Measurements from ENCODE around the gene NECTIN1.

The NECTIN1 gene

DNA sequence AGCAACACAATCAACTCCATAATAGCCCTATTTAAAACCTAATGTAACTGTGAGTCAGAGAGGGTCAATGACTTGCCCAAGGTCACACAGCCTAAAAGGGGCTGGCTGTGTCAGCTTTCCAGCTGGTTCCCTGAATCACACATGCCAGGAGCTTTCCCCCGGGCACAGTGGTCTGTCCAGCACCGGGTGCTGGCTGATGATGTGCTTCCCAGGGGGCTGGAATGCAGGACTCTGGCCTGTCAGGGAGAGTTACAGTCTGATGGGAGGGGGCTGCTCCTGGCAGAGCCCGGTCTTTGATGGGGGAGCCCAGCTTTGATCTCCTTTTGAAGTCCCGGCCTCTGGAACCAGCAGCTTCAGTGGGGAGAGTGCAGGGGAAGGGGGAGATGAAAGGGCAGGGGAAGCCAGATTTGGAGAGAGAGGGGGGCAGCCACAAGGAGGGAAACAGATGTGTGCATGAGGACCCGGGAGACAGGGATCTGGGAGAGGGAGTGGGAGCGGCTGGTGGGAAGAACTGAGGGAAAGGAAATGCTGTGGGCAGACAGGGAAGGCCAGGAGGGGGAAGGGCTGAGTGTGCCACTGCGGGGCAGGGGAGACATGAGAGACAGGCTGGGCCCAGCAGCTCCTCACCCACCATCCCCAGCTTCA lies 102.7 kb downstream of the NECTIN1 start:
- no peak for DNase-seq
- TF ChIP-seq GATA1 (IDR thresholded peaks at IDR 0.05; ENCODE audit: low read depth, low read length): no peak
- no peak for TF ChIP-seq POLR2A (IDR thresholded peaks at IDR 0.05; ENCODE audit: low read length)

DNA sequence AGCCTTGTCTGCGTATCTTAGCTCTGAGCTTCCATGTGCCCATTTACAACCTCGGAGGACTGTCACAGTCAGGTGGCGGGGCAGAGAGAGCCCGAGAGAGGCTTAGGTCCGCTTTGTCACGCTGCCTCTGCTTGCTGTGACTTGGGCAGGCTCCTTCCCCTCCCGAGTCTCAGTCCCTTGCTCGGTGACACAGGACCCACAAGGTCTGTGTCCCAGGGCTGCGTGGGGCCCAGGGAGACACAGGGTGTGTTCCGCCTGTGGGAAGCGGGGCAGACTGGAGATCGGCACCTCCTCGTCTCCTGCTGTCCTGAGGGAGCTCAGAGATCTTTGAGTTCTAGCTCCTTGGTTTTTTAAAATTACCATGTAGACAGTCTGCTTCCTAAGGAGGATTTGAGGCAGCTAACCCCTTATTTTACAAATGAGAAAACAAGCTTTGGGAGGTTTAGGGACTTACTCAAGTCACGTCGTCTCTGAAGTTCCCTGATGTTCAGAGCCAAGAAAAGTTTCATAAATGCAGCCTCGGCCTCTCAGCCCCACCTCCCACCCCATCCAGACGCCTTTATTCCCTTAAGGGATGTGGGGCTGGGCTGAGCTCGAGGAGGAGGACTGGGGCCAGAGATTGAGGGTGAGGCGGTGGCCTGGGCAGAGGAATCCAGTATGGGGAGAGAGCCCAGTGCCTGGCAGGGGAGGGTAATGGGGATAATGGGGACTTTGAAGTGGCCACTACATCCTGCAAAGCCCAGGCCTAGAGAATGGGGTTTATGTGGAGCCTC lies 103.6 kb downstream of the NECTIN1 start:
- DNase-seq: no peak
- TF ChIP-seq GATA1 (IDR thresholded peaks at IDR 0.05; ENCODE audit: low read depth, low read length): no peak
- TF ChIP-seq POLR2A (IDR thresholded peaks at IDR 0.05; ENCODE audit: low read length): no peak

DNA sequence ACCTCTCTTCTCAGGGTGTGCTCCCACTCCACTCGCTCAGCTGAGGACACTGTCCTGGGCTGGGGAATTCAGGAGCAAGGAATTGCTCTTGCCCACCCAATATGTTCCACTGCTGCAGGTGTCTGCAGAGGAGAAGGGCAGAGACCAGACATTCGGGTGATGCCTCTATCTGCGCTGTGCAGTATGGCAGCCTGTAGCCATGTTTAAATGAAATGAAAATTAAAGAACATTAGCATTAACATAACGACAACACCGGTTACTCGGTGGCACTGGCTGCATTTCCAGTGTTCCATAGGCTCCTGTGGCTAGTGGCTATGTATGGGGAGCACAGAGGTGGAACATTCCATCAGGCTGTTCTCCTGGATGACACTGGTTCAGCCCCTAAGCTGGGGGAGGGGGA lies 104.4 kb downstream of the NECTIN1 start:
- TF ChIP-seq POLR2A (IDR thresholded peaks at IDR 0.05; ENCODE audit: low read length) (no peak), GATA1 (IDR thresholded peaks at IDR 0.05; ENCODE audit: low read depth, low read length) (no peak)
- no peak for DNase-seq

DNA sequence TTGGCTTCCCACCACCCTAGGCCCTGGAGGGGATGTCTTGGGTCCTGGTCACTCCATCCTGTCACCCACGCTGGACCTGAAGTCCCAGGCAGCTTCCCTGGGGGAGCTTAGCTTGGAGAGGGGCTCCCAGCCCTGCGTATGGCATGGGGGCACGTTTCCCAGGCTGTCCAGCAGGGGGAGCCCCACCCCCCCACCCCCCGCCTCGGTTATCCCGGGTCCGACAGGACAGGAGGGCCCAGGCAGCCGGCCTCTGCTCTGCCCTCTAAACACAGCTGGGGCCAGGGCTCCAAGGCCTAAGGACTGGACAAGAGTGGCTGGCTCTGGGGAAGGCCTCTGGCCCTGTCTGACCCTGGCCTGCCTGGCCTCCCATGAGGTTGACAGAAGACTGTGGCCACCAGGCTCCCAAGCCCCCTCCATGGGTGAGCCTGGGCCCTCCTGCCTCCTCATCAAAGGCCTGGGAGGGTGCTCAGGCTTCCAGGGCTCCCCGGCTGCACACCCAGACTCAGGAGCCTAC lies 104.8 kb downstream of the NECTIN1 start:
- TF ChIP-seq GATA1 (IDR thresholded peaks at IDR 0.05; ENCODE audit: low read depth, low read length): no peak
- peak in 1 of 2 experiments; percentile 18 for DNase-seq

DNA sequence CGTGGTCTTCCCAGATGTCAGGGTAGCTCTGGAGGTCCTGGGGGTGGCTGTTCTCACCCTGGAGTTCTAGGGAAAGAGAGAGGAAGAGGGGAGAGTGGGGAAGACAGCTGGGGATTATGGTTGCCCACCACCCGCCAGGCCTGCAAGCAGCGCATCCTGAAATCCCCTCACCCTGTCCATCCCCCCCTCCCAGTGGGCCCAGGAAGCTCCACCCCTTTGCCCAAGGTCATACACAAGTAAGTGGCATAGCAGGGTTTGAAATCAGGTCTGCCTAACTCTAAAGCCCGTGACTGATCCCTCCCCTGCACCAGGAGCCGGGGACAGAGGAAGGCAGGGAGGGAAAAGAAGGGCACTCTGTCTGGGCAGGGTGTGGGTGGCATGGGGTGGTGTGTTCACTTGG lies 105.3 kb downstream of the NECTIN1 start:
- no peak for DNase-seq
- TF ChIP-seq GATA1 (IDR thresholded peaks at IDR 0.05; ENCODE audit: low read depth, low read length) (no peak), POLR2A (IDR thresholded peaks at IDR 0.05; ENCODE audit: low read length) (no peak)

DNA sequence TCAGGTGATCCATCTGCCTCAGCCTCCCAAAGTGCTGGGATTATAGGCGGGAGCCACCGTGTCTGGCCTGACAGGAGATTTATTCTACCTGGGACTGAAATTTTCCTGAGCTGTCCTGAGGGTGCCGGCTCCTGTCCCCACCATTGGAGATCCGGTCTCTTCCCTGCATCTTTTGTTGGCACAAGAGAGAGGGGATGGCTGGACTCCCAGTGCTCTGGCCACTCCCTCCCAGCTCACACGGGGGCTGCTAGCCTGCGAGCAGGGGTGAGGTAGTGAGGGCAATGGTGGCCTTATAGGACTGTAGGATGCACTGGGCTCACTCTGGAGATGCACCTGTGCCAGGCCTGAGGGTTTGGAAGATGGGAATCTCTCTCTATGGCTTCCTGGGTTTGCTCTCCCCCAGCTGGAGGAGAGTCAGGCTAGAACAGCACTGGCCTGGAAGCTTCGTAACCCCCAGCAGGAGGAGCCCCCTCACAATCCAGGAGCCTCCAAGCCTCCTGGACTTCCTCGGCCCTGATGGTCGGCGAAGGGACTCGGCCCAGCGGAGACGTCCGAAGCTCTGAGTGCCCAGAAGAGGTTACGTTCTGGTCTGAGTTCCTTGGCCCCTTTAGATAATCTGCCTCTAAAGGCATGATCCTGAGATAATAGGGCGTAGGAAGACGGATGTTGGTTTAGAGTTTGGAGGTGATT lies 106.4 kb downstream of the NECTIN1 start:
- no peak for TF ChIP-seq POLR2A (IDR thresholded peaks at IDR 0.05; ENCODE audit: low read length)
- TF ChIP-seq GATA1 (IDR thresholded peaks at IDR 0.05; ENCODE audit: low read depth, low read length): no peak
- DNase-seq: no peak

DNA sequence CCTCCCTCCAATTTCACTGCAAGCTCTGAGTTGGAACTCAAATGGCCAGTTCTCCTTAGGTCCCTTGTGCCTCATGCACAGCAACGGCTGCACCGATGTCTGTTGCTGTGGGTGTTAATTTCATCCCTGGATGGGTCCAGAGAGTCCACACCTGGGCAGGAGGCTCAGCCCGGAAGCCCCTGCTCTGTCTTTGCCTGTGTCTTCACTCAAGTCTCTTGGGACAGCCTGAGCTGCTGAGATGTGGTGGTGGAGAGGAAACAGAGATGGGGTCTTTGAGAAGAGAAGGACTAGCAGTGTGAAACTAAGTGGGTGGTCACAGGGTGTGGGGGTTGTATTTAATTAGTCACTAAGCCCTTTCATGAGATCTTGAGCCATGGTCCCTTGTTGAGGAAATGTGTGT lies 109.3 kb downstream of the NECTIN1 start:
- TF ChIP-seq GATA1 (IDR thresholded peaks at IDR 0.05; ENCODE audit: low read depth, low read length): no peak
- no peak for TF ChIP-seq POLR2A (IDR thresholded peaks at IDR 0.05; ENCODE audit: low read length)
- no peak for DNase-seq

DNA sequence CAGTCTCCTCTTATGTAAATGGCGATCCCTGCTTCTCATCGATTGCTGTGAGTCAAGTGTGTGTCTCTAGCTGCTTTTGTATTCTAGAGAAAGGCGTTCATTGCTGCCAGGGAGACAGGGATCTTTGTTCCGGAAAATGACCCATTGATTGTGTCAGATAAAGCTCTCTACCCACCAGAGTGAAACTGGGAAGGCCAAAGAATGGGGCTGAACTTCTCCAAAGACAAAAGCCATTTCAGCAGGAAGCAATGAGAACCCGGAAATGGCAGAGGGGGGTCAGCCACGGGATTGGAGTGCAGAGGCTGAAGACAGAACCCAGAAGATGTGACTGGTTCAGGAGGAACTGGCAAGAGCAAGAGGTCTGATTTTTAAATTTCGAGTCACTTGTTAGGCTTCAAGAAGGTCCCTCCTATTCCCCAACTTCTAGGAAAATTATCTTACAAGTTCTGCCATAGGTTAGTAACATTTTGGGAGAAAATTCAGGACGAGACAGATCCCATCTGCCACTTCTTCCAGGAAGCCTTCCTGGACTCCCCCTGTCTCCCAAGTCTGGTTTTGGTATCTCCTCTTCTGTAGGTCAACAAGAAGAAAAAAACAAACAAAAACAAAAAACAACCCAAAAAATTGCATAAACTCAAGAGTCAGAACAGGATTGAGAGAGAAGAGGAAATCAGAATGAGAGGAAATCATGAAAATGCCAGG lies 110.6 kb downstream of the NECTIN1 start:
- DNase-seq: no peak
- TF ChIP-seq POLR2A (IDR thresholded peaks at IDR 0.05; ENCODE audit: low read length) (no peak), GATA1 (IDR thresholded peaks at IDR 0.05; ENCODE audit: low read depth, low read length) (no peak)

DNA sequence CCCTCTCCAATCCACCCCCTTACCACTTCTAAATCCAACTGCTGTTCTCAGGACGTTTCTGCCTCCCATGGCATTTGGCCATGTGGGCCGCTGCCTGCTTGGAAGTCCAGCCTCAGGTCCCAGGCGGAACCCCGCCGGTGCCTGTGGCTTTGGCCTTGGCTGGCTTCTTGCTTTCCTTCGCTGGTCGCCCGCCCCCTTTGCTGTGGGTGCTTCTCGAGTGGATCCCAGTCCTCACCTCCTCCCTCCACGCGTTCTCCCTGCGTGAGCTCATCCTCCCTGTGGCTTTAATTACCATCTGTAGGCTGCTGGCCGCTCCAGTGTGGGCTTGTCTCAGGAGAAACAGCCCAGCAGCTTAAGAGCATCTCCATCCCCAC lies 111.7 kb downstream of the NECTIN1 start:
- no peak for TF ChIP-seq GATA1 (IDR thresholded peaks at IDR 0.05; ENCODE audit: low read depth, low read length)
- TF ChIP-seq POLR2A (IDR thresholded peaks at IDR 0.05; ENCODE audit: low read length): no peak
- no peak for DNase-seq

DNA sequence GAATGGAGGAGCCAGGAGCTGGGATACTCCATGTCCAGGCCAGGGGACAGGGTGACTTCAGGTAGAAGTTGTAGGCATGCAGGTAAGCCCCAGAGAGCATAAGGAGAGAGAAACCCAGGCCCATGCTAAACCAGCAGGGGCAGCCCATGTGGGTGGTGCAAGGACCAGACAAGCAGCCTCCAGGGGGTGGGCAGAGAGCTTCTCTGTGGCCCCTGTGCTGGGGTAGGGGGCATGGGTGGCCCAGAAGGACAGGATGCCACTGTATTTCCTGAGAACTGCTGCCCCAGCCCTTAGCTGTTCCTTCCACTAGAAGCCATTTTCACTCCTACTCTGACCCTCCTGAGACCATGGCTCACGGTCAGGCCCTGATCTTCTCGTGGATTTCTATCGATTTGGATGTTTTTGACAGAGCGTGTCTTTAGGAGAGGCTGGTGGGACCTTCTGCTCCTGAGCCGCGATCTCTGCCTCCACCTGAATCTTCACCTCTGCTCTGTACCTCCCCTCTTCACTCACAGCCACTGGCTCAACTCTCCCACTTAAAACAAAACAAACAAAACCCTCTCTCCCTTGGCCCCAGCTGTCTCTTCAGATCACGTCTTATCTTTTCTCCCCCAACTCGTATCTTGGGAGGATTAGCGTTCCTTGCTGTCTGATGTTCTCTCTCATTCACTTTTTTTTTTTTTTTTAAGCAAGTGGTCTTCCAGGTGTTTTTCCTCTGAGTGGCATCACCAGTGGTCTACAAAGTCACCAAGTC lies 112.2 kb downstream of the NECTIN1 start:
- TF ChIP-seq GATA1 (IDR thresholded peaks at IDR 0.05; ENCODE audit: low read depth, low read length) (no peak), POLR2A (IDR thresholded peaks at IDR 0.05; ENCODE audit: low read length) (no peak)
- DNase-seq: peak in 1 of 2 experiments; percentile 9

DNA sequence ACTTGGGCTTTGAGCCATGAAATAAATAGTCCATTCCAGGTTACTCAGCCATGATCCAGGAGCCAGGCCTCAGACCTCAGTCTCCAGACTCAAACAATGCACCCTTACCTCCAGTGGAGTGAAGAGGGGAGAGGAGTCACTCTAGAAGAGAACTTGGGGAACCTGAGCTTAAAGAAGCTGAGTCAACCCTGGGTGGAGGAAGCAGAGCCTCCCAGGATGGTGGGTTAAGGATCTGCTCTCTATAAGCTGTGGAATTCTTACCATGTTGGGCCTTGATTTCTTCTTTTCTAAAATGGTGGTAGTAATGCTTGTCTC lies 113.2 kb downstream of the NECTIN1 start:
- no peak for DNase-seq
- no peak for TF ChIP-seq GATA1 (IDR thresholded peaks at IDR 0.05; ENCODE audit: low read depth, low read length)
- TF ChIP-seq POLR2A (IDR thresholded peaks at IDR 0.05; ENCODE audit: low read length): no peak

DNA sequence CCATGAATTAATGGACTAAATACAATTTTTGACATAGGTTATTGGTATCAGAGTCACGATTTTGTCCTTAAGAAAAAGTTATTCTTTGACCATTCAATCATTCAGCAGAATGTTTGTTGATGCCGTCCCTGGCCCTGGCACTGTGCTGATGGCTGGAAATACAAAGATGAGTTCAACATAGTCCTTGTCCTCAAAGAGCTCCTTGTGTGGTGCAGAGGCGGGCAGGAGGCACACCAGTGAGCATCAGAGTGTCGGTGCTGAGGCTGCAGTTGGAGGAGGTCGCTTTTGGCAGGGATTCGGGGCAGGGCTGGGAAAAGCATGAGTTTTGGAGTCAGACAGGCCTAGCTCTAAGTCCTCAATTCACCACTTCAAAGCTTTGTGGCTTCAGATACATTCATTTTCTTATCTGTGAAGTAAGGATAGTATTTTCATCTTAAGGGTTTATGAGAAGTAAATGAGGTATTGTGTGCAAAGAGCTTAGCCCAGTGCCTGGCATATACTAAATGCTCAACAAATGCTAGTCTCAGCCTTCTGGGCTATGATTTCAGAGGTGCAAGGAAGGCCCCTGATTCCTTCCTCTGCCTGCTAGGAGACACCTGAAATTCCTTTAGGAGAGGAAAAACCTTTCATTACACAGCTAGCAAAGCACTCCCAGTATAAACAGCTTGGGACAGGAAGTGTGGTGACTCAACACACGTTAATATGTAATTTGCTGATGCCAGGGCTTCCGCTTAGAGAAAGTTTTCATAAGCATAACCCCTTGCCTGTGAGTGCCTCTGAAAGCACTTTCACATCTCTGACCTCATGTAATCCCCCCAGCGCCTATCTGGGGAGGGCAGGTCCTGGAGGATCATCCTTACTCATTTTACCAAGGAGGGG lies 113.8 kb downstream of the NECTIN1 start:
- TF ChIP-seq POLR2A (IDR thresholded peaks at IDR 0.05; ENCODE audit: low read length): no peak
- TF ChIP-seq GATA1 (IDR thresholded peaks at IDR 0.05; ENCODE audit: low read depth, low read length): no peak
- DNase-seq: no peak
